ENCODE results near the gene UBN2. TPM values are rescaled to one million over a fixed set of nuclear protein-coding genes. Genes with fewer than 3 reads are reported as not detected.

Gene UBN2
- total and polyA plus RNA-seq, 2 of the 13 experiments (the other 11 are each of a cell fraction or from before 2014, with no cell fraction given) = 5.6 to 5.7 TPM

GRCh38 chr7:139294951-139295575, 64.0 kb downstream of the UBN2 start (continued):
- TF ChIP-seq ZNF639 (CRISPR knock-in tag; conservative IDR thresholded peaks at IDR 0.05) (no peak), IRF9 (CRISPR knock-in tag; IDR thresholded peaks at IDR 0.05; ENCODE audit: borderline replicate concordance) (no peak), ZNF10 (CRISPR knock-in tag; IDR thresholded peaks at IDR 0.05; ENCODE audit: borderline replicate concordance, low read depth) (no peak), HOMEZ (CRISPR knock-in tag; IDR thresholded peaks at IDR 0.05; ENCODE audit: low read depth) (no peak), GABPB1 (CRISPR knock-in tag; IDR thresholded peaks at IDR 0.05) (no peak), FOSL2 (CRISPR knock-in tag; IDR thresholded peaks at IDR 0.05) (no peak), HNRNPK (IDR thresholded peaks at IDR 0.05; ENCODE audit: low read depth, low read length, poor library complexity, severe bottlenecking) (no peak), SYNCRIP (IDR thresholded peaks at IDR 0.05; ENCODE audit: insufficient read depth, low read depth, low read length) (no peak), RXRB (CRISPR knock-in tag; IDR thresholded peaks at IDR 0.05; ENCODE audit: borderline replicate concordance) (peak; percentile 46; the same call in 1 of the 2 replicates), THAP7 (CRISPR knock-in tag; IDR thresholded peaks at IDR 0.05) (no peak), KMT2A (CRISPR knock-in tag; IDR thresholded peaks at IDR 0.05) (no peak), HCFC1 (IDR thresholded peaks at IDR 0.05; ENCODE audit: low read depth, low read length) (no peak), ZNF629 (CRISPR knock-in tag; conservative IDR thresholded peaks at IDR 0.05) (no peak), PPARG (CRISPR knock-in tag; conservative IDR thresholded peaks at IDR 0.05) (peak; percentile 75), ZNF816 (CRISPR knock-in tag; IDR thresholded peaks at IDR 0.05; ENCODE audit: borderline replicate concordance) (no peak), ZSCAN22 (CRISPR knock-in tag; IDR thresholded peaks at IDR 0.05) (no peak), JUN (CRISPR knock-in tag; IDR thresholded peaks at IDR 0.05) (no peak), ZNF562 (CRISPR knock-in tag; IDR thresholded peaks at IDR 0.05; ENCODE audit: borderline replicate concordance) (no peak), REXO4 (CRISPR knock-in tag; IDR thresholded peaks at IDR 0.05; ENCODE audit: borderline replicate concordance) (no peak), TRIM24 (CRISPR knock-in tag; IDR thresholded peaks at IDR 0.05) (no peak), GFI1 (CRISPR knock-in tag; IDR thresholded peaks at IDR 0.05; ENCODE audit: borderline replicate concordance) (no peak), ARID4A (CRISPR knock-in tag; IDR thresholded peaks at IDR 0.05; ENCODE audit: borderline replicate concordance) (no peak)
